Motor neuron (in vitro differentiated cells): ENCODE data around the gene SERPINC1. TPM values are rescaled to one million over a fixed set of nuclear protein-coding genes. Genes with fewer than 3 reads are reported as not detected.
"Not testable (repeated sequence)": the region's sequence is repeated elsewhere in the genome, so short reads cannot be mapped to it uniquely, and the experiment has no call there.

Source experiments
- ATAC-seq, 8 experiments: fragments of 200-7000 bp; cut with Tn5 transposase; replicated peaks in 6 of 8; 2 replicates each; pipeline ENCODE4 v1.8.0; 2021; ENCODE audit warnings: mild to moderate bottlenecking in 8 of 8, moderate library complexity in 8 of 8
- H3K27ac ChIP-seq, 2 donors: fragments of 250-450 bp; sonication (Bioruptor Pico); 2 replicates each; pipeline ENCODE4 v1.9.0; 2021; ENCODE audit warnings: antibody characterized with exemption in 2 of 2, mild to moderate bottlenecking in 2 of 2, moderate library complexity in 1 of 2
- H3K4me1 ChIP-seq, 2 donors: fragments of 250-450 bp; sonication (Bioruptor Pico); replicated peaks in 1 of 2; 2 replicates each; pipeline ENCODE4 v1.6.1; 2021; ENCODE audit warnings: antibody characterized with exemption in 2 of 2, mild to moderate bottlenecking in 2 of 2, moderate library complexity in 1 of 2
- H3K4me3 ChIP-seq, 5 donors: fragments of 250-450 bp; sonication (Bioruptor Pico); 2 replicates each; pipeline ENCODE4 v1.9.0; 2021; ENCODE audit warnings: antibody characterized with exemption in 5 of 5, mild to moderate bottlenecking in 5 of 5, moderate library complexity in 4 of 5
- WGBS, 10 experiments: fragments of 450-650 bp; shearing (Covaris generic); methylation state at CpG; one replicate each; pipeline ENCODE4 v1.0.0; 2022; 5-methylcytosine and 5-hydroxymethylcytosine counted together
- in situ Hi-C, 9 experiments: fragments of 400-800 bp; cut with MboI; loops; one replicate each; pipeline ENCODE4 v1.15.0; 2021; ENCODE audit warnings: low sequenced_read_pairs in 9 of 9, low pct_unique_long_range_greater_than_20kb in 2 of 9; ENCODE audit not compliant: unreplicated experiment in 9 of 9
- total RNA-seq, 8 experiments: library from RNA; unstranded; fragments of 300-600 nt; gene quantifications; 2 replicates each; pipeline versions ENCODE4 v1.2.3 to v1.2.4, GENCODE V29; 2022

The SERPINC1 gene
- under 1 TPM in 5 of 8 experiments, not detected in 3; 0.16 to 0.81 (median 0.32) TPM for total RNA-seq

DNA sequence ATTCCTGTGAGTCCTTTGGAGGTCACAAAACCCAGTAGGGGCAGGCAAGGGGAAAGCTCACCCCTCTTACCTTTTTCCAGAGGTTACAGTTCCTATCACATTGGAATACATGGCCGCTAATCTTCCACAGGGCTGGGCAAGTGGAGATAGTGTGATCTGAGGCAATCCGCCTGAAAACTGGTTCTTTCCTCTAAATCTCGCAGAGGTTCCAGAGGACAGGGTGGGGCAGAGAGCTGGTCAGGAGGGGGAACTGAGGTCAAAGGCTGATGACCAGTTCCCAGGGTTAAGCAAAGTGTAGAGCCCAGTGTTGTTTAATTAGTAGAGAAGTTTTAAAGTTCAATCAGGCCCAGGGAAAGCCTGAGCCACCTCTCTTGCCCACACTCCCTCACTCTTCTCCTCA lies at the start of gene SERPINC1:
Gene SERPINC1, minus strand, starts transcription at position 179 of the 400 bp plus-strand sequence. Its CDS starts 68 bp downstream, at position 111.
- no peak for ATAC-seq
- Histone ChIP-seq H3K4me1 (no peaks in the 10 kb centered on the region), H3K27ac (no peak within 1 kb of the TSS), H3K4me3 (no peak within 1 kb of the TSS)
- WGBS, 10 experiments: 40 to 100% (median 80%) methylated on average over 1 to 3 of the region's 3 CpGs; no CpG with 5 or more reads in 3 of the 10 experiments
- in situ Hi-C loops: no loop called here

DNA sequence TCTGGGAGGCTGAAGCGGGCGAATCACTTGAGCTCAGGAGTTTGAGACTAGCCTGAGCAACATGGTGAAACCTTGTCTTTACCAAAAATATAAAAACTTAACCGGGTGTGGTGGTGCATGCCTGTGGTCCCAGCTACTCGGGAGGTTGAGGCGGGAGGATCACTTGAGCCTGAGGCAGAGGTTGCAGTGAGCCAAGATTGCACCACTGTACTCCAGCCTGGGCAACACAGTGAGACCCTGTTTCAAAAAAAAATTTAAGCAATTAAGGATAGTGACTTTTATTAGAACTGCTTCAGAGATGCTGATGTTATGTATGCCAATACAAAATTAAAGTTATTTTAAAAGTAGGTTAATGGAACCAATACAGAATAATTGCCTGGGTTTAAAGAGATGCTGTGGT lies 48.8 kb upstream of the SERPINC1 start:
- WGBS, 10 experiments: 83 to 100% (median 97%) methylated on average over 2 to 5 of the region's 5 CpGs
- ATAC-seq, H3K27ac ChIP-seq, H3K4me1 ChIP-seq, H3K4me3 ChIP-seq, in situ Hi-C loops: not testable (repeated sequence)

DNA sequence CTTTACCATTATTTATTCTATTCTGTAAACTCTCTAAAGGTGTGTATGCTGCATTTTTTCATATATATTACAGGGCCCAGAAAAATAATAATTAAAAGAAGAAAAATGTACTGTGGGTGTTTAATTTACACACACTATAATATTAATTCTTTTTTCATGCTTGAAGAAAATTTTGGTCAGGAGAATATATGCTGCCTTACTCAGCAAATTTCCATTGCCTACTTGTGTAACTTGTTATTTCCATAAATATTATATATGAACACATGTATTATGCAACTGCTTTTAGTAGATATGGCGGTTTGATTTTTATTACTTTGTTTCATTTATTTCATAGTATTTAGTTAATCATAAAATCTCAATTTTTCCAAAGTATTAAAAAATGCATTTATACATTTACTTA lies 46.4 kb upstream of the SERPINC1 start:
- ATAC-seq: no peak
- WGBS, 10 experiments: 78 to 100% (median 94%) methylated on average over 1 of the region's 1 CpG; no CpG with 5 or more reads in 1 of the 10 experiments
- H3K4me1 ChIP-seq: no peaks in the 10 kb centered on the region
- in situ Hi-C loops: no loop called here
- no peak overlapping the region for H3K4me3 ChIP-seq
- H3K27ac ChIP-seq: no peak overlapping the region

DNA sequence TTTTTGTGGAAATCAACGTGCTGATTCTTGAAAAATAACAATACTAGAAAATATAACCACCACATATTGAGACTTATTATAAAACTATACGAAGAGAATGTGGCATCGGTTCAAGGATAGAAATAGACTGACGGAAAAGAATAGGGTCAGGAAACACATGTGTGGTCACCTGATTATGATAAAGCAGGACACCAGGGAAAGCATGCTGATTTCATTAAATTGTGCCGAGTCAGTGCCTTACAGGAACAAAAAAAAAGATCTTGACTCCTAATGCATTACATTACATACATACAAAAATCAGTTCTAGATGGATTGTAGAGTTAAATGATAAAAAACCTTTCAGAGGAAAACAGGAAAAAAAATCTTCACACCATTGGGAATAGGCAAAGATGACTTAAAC lies 43.5 kb upstream of the SERPINC1 start:
- no peak for ATAC-seq
- Histone ChIP-seq H3K4me1 (no peaks in the 10 kb centered on the region), H3K27ac (no peak overlapping the region), H3K4me3 (no peak overlapping the region)
- in situ Hi-C loops: no loop called here
- 20 to 98% (median 87%) methylated on average over 1 to 5 of the region's 5 CpGs for WGBS, 10 experiments

DNA sequence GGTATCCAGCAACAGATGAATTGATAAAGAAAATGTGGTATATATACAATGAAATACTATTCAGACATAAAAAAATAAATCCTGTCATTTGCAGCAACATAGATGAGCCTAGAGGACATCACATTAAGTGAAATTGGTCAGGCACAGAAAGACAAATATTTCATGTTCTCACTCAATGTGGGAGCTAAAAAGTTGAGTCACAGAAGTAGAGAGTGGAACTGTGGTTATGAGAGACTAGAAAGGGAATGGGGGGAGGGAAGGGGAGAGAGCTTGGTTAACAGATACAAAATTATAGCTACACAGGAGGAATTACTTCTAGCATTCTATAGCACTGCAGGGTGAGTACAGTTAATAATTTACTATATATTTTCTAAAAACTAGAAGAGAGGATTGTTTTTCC lies 37.1 kb upstream of the SERPINC1 start:
- in situ Hi-C loops: no loop called here

DNA sequence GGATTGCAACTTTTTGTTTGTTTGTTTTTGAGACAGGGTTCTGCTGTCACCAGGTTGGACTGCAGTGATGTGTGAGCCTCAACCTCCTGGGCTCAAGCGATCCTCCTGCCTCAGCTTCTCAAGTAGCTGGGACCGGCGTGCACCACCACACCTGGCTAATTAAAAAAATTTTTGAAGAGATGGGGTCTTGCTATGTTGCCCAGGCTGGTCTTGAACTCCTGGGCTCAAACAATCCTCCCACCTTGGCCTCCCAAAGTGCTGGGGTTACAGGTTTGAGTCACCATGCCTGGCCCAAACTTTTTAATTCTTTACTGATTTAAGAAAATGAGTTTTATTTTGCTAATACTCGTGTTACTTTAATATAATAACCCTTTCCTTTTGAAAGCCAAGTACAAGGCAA lies 31.5 kb upstream of the SERPINC1 start:
- H3K4me3 ChIP-seq: no peak overlapping the region
- in situ Hi-C loops: no loop called here
- ATAC-seq: no peak
- H3K27ac ChIP-seq: no peak overlapping the region
- WGBS, 10 experiments: 60 to 100% (median 97%) methylated on average over 1 to 4 of the region's 4 CpGs
- no peaks in the 10 kb centered on the region for H3K4me1 ChIP-seq

More for the DNA sequence above, 37.1 kb upstream of the SERPINC1 start:
- Histone ChIP-seq H3K27ac (no peak overlapping the region), H3K4me1 (no peaks in the 10 kb centered on the region), H3K4me3 (no peak overlapping the region)
- no peak for ATAC-seq

DNA sequence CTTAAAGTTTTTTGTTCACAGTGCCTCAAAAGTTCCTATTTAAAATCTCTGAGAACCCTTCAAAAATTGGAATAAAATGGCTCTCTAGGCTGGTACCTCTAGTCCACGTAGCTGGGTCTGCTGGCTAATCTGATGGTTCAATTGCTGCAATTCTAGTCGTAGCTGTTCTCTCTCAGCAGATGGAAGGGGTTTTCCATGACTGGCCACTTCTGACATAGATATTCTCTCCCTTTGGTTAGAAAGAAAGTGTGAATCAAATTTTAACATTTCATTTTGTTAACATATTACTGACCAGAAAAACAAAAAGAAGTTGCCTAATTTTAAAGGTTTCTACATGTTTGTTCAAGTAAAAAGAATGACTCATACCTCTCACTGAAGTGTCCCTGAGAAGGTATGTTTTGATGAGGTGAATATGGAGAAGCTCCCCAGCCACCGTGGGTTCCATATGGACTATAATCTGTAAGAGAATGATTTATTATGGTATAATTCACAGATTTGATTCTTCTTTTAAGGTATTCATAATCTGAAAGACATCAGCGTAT lies 29.3 kb upstream of the SERPINC1 start:
- in situ Hi-C loops: no loop called here
- no peak for ATAC-seq
- 81 to 100% (median 96%) methylated on average over 2 to 4 of the region's 4 CpGs; no CpG with 5 or more reads in 1 of the 10 experiments for WGBS, 10 experiments
- no peak overlapping the region for H3K4me3 ChIP-seq
- no peaks in the 10 kb centered on the region for H3K4me1 ChIP-seq
- H3K27ac ChIP-seq: no peak overlapping the region

DNA sequence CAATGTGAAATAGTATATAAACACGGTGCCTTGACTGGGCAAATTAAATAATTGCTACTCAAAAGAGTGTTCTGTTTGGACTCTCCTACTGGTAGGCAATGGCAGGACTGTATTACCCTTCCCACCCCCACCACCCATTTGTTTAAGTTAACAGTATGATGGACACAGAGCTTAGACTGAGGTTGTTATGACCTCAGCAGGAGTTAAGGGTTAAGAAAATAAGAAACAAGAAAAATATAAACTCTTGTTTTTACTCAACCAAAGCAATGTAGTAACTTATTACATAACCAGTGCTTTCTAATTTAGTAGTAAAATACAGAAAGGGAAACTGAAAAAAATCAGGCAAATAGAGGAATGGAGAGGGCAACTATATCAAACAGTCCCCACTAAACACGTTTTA lies 19.9 kb upstream of the SERPINC1 start:
- Histone ChIP-seq H3K27ac (no peak overlapping the region), H3K4me3 (no peak overlapping the region), H3K4me1 (no peaks in the 10 kb centered on the region)
- in situ Hi-C loops: no loop called here
- no peak for ATAC-seq
- 56 to 94% (median 88%) methylated on average over 1 to 2 of the region's 2 CpGs; no CpG with 5 or more reads in 1 of the 10 experiments for WGBS, 10 experiments

DNA sequence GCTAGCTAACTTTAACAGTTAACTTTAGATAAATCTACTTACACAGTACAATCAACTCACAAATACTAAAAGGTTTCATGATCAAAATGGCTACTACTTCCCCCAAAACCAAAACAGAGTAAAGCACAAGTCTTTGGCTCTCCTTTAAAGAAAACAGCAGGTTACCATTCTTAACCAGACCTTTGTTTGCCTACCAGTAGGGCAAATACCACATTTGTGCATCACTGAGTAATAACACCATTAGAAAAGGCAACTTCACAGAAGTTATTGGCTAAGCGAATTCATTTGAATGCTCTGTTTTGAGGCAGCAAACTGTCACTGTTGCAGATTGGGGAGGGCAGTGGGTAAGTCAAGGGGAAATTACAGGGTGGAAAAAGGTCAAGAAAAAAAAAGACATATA lies 17.3 kb upstream of the SERPINC1 start:
- no peak overlapping the region for H3K27ac ChIP-seq
- no peak for ATAC-seq
- in situ Hi-C loops: no loop called here
- H3K4me1 ChIP-seq: no peaks in the 10 kb centered on the region
- H3K4me3 ChIP-seq: no peak overlapping the region
- WGBS, 10 experiments: 60 to 100% (median 83%) methylated on average over 1 of the region's 1 CpG; no CpG with 5 or more reads in 2 of the 10 experiments

DNA sequence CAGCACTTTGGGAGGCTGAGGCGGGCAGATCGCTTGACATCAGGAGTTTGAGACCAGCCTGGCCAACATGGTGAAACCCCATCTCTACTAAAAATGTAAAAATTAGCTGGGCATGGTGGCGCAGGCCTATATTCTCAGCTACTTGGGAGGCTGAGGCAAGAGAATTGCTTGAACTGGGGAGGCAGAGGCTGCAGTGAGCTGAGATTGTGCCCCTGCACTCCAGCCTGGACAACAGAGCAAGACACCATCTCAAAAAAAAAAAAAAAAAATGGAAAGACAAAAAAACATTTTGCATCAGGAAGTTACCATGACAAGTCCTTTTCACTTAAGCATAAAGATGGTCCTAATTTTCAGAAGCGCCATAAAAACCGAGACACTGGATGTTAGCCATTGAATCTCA lies 13.4 kb upstream of the SERPINC1 start:
- H3K4me3 ChIP-seq, H3K4me1 ChIP-seq, in situ Hi-C loops, ATAC-seq, H3K27ac ChIP-seq: not testable (repeated sequence)
- WGBS, 10 experiments: 60 to 100% (median 99%) methylated on average over 2 to 5 of the region's 5 CpGs

DNA sequence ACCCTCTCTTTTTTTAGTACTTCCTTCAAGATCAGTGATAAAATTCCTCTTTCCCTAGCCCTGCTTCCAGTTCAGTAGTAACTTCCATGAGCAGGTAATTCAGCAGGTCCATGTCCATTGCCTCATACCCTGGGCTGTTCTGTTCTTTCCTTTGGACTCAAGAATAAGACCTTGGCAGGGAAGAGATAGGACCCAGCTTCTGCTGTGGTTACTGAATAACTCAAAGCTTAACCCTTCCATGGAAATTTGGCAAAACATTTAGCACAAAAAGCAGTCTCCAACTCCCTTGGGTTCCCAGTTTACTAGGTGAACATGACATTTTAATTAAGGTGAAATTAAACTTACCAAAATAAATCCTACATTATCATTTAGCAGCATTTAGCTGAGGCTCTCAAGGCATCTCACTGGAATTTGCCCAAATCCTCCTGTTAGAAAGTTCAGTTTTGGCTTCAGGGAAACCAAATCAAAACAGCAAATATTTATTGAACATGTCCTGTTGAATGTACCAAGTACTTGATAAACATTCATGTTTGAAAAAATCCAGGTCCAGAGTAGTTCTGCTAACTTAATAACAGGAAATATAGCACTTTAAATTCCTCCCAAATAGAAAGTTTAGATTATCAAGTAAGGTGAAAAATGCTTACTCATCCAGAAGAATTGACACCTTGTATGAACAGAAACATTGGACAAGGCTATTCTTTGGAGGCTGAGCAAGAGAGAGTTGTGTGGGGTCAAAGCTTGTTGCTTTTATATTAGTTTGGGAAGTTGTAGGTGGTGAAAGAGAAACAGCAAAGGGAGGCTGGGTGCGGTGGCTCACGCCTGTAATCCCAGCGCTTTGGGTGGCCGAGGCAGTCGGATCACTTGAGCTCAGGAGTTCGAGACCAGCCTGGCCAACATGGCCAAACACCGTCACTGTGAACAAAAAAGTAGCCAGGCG lies 8.4 kb upstream of the SERPINC1 start:
- Histone ChIP-seq H3K4me3 (no peak overlapping the region), H3K4me1 (no peaks in the 10 kb centered on the region), H3K27ac (no peak overlapping the region)
- in situ Hi-C loops: no loop called here
- WGBS, 10 experiments: 53 to 100% (median 93%) methylated on average over 1 to 8 of the region's 8 CpGs; no CpG with 5 or more reads in 3 of the 10 experiments
- no peak for ATAC-seq

DNA sequence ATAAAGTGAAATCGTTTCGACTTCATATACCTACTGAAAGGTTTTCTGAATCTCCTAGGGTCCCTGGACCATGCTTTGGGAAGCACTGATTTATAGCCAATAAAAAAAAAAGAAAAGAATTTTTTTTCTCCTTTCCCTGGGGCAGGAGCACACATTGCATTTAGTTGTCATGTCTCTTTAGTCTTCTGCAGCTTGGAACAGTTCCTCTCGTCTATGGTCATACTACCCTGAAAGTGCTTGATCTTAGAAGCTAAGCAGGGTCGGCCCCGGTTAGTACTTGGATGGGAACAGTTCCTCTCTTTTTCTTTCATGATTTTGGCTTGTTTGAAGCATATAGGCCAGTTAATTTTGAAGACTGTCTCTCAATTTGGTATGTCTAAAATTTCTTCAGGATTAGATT lies 3.7 kb upstream of the SERPINC1 start:
- no peak overlapping the region for H3K4me3 ChIP-seq
- in situ Hi-C loops: no loop called here
- ATAC-seq: no peak

DNA sequence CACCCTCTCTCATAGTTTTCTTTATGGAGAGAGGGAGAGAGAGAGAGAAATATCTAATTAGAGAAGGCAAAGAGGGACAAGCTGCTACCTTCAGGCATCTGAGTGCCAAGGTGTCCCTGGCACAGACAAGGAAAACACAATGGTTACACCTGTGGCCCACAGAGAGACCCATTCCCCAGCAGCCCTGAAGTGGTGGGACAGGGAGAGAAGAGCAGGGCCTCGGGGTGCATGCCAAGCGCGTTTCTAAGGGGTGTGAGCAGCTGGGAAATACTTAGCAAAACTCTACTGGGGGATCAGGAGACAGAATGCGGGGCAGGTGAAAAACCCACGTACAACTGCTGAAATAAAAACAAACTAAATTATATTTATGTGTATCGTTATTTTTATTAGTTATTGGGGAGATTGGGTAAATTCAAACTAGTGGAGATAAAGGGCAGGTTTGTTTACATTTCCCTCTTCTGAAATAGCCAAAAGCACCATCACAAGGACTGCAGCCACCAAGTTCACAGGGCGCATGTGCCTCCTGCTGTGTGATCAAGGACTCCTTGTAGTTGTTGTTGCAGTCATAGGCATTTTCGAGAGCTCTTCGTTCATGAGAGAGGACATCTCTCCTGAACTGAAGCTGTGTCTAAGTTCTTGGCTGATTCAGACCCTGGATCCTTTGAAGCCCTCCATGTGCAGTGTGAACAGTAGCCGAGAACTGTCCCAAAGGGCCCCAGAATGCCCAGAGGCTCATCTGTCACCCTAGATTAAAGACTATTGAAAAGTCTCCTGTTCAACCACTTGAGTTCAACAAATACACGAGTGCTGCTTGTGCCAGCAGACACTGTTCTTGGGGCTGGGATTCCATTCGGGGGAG lies 737 bp upstream of the SERPINC1 start:
- H3K27ac ChIP-seq: no peak overlapping the region
- no peak overlapping the region for H3K4me3 ChIP-seq
- 30 to 93% (median 79%) methylated on average over 2 to 12 of the region's 12 CpGs; no CpG with 5 or more reads in 1 of the 10 experiments for WGBS, 10 experiments
- no peaks in the 10 kb centered on the region for H3K4me1 ChIP-seq
- ATAC-seq: no peak
- in situ Hi-C loops: no loop called here

More for the DNA sequence above, 3.7 kb upstream of the SERPINC1 start:
- Histone ChIP-seq H3K4me1 (no peaks in the 10 kb centered on the region), H3K27ac (no peak overlapping the region)
- WGBS, 10 experiments: 29 to 89% (median 76%) methylated on average over 1 to 5 of the region's 5 CpGs; no CpG with 5 or more reads in 1 of the 10 experiments
